Natural killer cell treated with Interleukin-12 subunit alpha and Interleukin-12 subunit beta and Interleukin-15 and Interleukin-18, amount 100 ng/mL, for 72 hours (primary cell): ENCODE results near the gene NUP153. TPM values are rescaled to one million over a fixed set of nuclear protein-coding genes. Genes with fewer than 3 reads are reported as not detected.
A peak's percentile ranks its signal among the peaks of the same experiment; 100 is the strongest.

ENCODE experiments used
- ATAC-seq, 2 donors: fragments of 150-1000 bp; cut with Tn5 transposase in 1 of 2; sonication (Bioruptor Pico), chemical (Tn5 transposase) in 1 of 2; 2 replicates each; pipeline ENCODE4 v1.10.0; 2021
- DNase-seq: peaks from one replicate; pipeline ENCODE4 v3.0.0; 2022; ENCODE audit warnings: low spot score
- H3K27ac Mint-ChIP-seq, 2 donors: 1 replicate in 1 of 2; 2 replicates in 1 of 2; pipeline ENCODE4 v1.8.0; 2022; ENCODE audit warnings: mixed read lengths in 2 of 2, mild to moderate bottlenecking in 1 of 2, moderate library complexity in 1 of 2
- H3K27me3 Mint-ChIP-seq, 2 donors: 1 replicate in 1 of 2; 2 replicates in 1 of 2; pipeline ENCODE4 v1.8.0; 2022; ENCODE audit warnings: mixed read lengths in 2 of 2
- H3K36me3 Mint-ChIP-seq: one replicate; pipeline ENCODE4 v1.8.0; 2022; ENCODE audit warnings: mixed read lengths
- H3K4me1 Mint-ChIP-seq, 2 donors: 1 replicate in 1 of 2; 2 replicates in 1 of 2; pipeline ENCODE4 v1.8.0; 2022; ENCODE audit warnings: low read depth in 2 of 2, mixed read lengths in 2 of 2, mild to moderate bottlenecking in 1 of 2
- H3K4me3 Mint-ChIP-seq: one replicate; pipeline ENCODE4 v1.8.0; 2022; ENCODE audit warnings: mixed read lengths
- H3K9me3 Mint-ChIP-seq: 2 replicates; pipeline ENCODE4 v1.8.0; 2022; ENCODE audit warnings: mixed read lengths
- total RNA-seq, 2 donors: library from RNA; stranded (reverse); gene quantifications; one replicate each; pipeline ENCODE4 v1.2.3, GENCODE V29; 2022

The NUP153 gene
- total RNA-seq, 2 donors from 2014 or later, result 76.6 to 117 TPM

GRCh38 chr6:17630511-17631073, 76.1 kb downstream of the NUP153 start:
- H3K27ac Mint-ChIP-seq, result peak overlapping the region; percentile 86 to 90
- H3K36me3 Mint-ChIP-seq, result peaks cover 26% of the 10 kb centered on the region
- peaks cover 44 to 46% of the 10 kb centered on the region in 2 donors for H3K4me1 Mint-ChIP-seq
- H3K4me3 Mint-ChIP-seq, result no peak overlapping the region
- DNase-seq (no peak), ATAC-seq (no peak)
- no peaks in the 10 kb centered on the region for H3K27me3 Mint-ChIP-seq
- H3K9me3 Mint-ChIP-seq, result no peaks in the 10 kb centered on the region

GRCh38 chr6:17629824-17630510, 76.8 kb downstream of the NUP153 start:
- DNase-seq, result no peak
- Mint-ChIP-seq H3K9me3 (no peaks in the 10 kb centered on the region), H3K27ac (peak overlapping the region; percentile 86 to 90), H3K4me1 (peaks cover 41 to 43% of the 10 kb centered on the region in 2 donors), H3K4me3 (no peak overlapping the region), H3K27me3 (no peaks in the 10 kb centered on the region), H3K36me3 (peaks cover 23% of the 10 kb centered on the region)
- no peak for ATAC-seq

GRCh38 chr6:17628873-17629272, 77.9 kb downstream of the NUP153 start:
- Mint-ChIP-seq H3K4me3 (no peak overlapping the region), H3K4me1 (peaks cover 36% of the 10 kb centered on the region in 2 donors), H3K27me3 (no peaks in the 10 kb centered on the region), H3K36me3 (peaks cover 29% of the 10 kb centered on the region), H3K9me3 (no peaks in the 10 kb centered on the region), H3K27ac (peak overlapping the region; percentile 86 to 90)
- no peak for ATAC-seq
- no peak for DNase-seq

DNA sequence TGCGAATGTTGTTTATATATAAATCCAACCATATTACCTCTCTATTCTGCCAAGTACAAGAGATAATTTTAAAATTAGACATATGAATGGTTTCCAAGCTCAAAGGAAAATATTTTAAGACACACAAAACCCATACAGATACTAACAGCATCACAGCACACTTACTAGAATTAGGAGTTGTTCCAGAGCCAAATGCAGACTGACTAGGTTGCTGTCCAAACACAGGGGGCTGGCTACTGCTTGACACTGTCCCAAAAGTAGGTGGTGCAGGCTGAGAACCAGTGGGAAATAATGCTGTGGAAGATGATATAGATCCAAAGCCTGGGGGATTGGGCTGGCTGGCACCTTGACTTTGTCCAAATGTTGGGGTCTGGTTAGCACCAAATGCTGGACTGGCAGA, 82.3 kb downstream of the NUP153 start:
- ATAC-seq, result no peak
- Mint-ChIP-seq H3K4me1 (peaks cover 22 to 29% of the 10 kb centered on the region in 2 donors), H3K36me3 (peaks cover 35% of the 10 kb centered on the region), H3K27me3 (no peaks in the 10 kb centered on the region), H3K27ac (no peak overlapping the region), H3K9me3 (no peaks in the 10 kb centered on the region), H3K4me3 (no peak overlapping the region)
- DNase-seq, result no peak

DNA sequence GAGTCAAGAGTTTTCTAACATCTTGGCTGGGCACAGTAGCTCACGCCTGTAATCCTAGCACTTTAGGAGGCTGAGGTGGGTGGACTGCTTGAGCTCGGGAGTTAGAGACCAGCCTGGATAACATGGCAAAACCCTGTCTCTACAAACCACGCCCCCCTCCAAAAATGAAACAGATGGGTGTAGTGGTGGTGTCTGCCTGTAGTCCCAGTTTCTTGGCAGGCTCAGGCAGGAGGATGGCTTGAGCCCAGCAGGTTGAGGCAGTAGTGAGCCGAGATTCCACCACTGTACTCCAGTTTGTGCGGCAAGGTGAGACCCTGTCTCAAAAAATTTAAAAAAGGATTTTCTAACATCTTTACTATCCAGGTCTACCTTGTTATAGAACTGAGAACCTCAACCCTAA, 84.6 kb downstream of the NUP153 start:
- H3K27ac Mint-ChIP-seq, result no peak overlapping the region
- H3K4me1 Mint-ChIP-seq, result peaks cover 24 to 30% of the 10 kb centered on the region in 2 donors
- DNase-seq (no peak), ATAC-seq (no peak)
- H3K36me3 Mint-ChIP-seq, result peaks cover 35% of the 10 kb centered on the region
- H3K4me3 Mint-ChIP-seq, result no peak overlapping the region
- no peaks in the 10 kb centered on the region for H3K27me3 Mint-ChIP-seq
- H3K9me3 Mint-ChIP-seq, result no peaks in the 10 kb centered on the region

DNA sequence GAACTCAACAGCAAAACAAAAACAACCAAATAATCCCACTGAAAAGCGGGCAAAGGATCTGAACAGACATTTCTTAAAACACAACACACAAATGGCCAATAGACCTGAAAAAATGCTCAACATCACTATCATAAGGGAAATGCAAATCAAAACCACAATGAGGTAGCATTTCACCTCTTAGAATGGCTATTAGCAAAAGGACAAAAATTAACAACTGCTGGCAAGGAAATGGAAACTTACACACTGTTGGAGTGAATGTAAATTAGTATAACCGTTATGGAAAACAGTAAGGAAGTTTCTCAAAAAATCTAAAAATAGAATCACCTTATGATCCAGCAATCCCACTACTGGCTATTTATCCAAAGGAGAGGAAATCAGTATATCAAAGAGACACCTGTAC, 85.7 kb downstream of the NUP153 start:
- H3K36me3 Mint-ChIP-seq, result peaks cover 43% of the 10 kb centered on the region
- H3K4me1 Mint-ChIP-seq, result peaks cover 24 to 30% of the 10 kb centered on the region in 2 donors
- ATAC-seq (no peak), DNase-seq (no peak)
- H3K9me3 Mint-ChIP-seq, result no peaks in the 10 kb centered on the region
- no peak overlapping the region for H3K4me3 Mint-ChIP-seq
- H3K27me3 Mint-ChIP-seq, result no peaks in the 10 kb centered on the region
- peak overlapping the region; percentile 48 to 57 for H3K27ac Mint-ChIP-seq

GRCh38 chr6:17615794-17616193, 90.9 kb downstream of the NUP153 start:
- DNase-seq (no peak), ATAC-seq (no peak)
- no peaks in the 10 kb centered on the region for H3K27me3 Mint-ChIP-seq
- no peak overlapping the region for H3K4me3 Mint-ChIP-seq
- no peaks in the 10 kb centered on the region for H3K9me3 Mint-ChIP-seq
- H3K4me1 Mint-ChIP-seq, result peaks cover 16 to 17% of the 10 kb centered on the region in 2 donors
- H3K27ac Mint-ChIP-seq, result no peak overlapping the region
- peaks cover 24% of the 10 kb centered on the region for H3K36me3 Mint-ChIP-seq

GRCh38 chr6:17612048-17612447, 94.7 kb downstream of the NUP153 start:
- H3K27me3 Mint-ChIP-seq, result no peaks in the 10 kb centered on the region
- no peaks in the 10 kb centered on the region for H3K4me1 Mint-ChIP-seq
- ATAC-seq (no peak), DNase-seq (no peak)
- H3K9me3 Mint-ChIP-seq, result no peaks in the 10 kb centered on the region
- no peak overlapping the region for H3K4me3 Mint-ChIP-seq
- peaks cover 7% of the 10 kb centered on the region for H3K36me3 Mint-ChIP-seq
- peak overlapping the region in 1 of 2 donors; percentile 63 for H3K27ac Mint-ChIP-seq

GRCh38 chr6:17610835-17611234, 95.9 kb downstream of the NUP153 start:
- ATAC-seq (no peak), DNase-seq (no peak)
- no peak overlapping the region for H3K4me3 Mint-ChIP-seq
- no peaks in the 10 kb centered on the region for H3K9me3 Mint-ChIP-seq
- H3K27ac Mint-ChIP-seq, result peak overlapping the region in 1 of 2 donors; percentile 63
- no peaks in the 10 kb centered on the region for H3K27me3 Mint-ChIP-seq
- H3K36me3 Mint-ChIP-seq, result no peaks in the 10 kb centered on the region
- H3K4me1 Mint-ChIP-seq, result peaks cover 4 to 5% of the 10 kb centered on the region in 2 donors

- ATAC-seq (no peak), DNase-seq (no peak)
- peaks cover 26 to 28% of the 10 kb centered on the region in 2 donors for H3K4me1 Mint-ChIP-seq
- no peaks in the 10 kb centered on the region for H3K36me3 Mint-ChIP-seq
- H3K4me3 Mint-ChIP-seq, result no peak overlapping the region
- H3K27ac Mint-ChIP-seq, result peak overlapping the region in 1 of 2 donors; percentile 45
- no peaks in the 10 kb centered on the region for H3K9me3 Mint-ChIP-seq
- H3K27me3 Mint-ChIP-seq, result no peaks in the 10 kb centered on the region
These were observed 100.1 kb downstream of the NUP153 start for GRCh38 chr6:17606606-17607005.

DNA sequence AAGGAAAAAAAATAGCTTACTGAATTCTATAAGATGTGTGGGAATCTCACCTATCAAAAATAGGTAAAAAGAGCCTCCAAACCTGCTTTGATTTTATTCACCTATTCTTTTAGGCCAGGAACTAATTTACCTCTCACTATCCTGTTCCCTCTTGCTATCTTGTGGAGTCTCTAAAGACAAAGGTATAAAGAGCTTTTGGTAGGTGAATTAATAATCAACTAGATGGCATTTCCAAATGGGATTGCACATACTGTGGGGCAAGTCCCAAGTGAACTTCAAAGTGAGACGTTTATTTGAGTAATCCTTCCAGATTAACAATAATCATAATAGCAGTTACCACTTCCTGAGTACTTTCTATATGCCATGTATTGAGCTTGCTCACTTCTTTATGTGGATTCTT, 103.8 kb downstream of the NUP153 start:
- H3K9me3 Mint-ChIP-seq, result no peaks in the 10 kb centered on the region
- H3K4me1 Mint-ChIP-seq, result peaks cover 32 to 35% of the 10 kb centered on the region in 2 donors
- H3K36me3 Mint-ChIP-seq, result no peaks in the 10 kb centered on the region
- DNase-seq, result no peak
- ATAC-seq, result no peak
- no peaks in the 10 kb centered on the region for H3K27me3 Mint-ChIP-seq
- H3K27ac Mint-ChIP-seq, result peak overlapping the region; percentile 53 to 93
- peak overlapping the region; percentile 72 for H3K4me3 Mint-ChIP-seq

DNA sequence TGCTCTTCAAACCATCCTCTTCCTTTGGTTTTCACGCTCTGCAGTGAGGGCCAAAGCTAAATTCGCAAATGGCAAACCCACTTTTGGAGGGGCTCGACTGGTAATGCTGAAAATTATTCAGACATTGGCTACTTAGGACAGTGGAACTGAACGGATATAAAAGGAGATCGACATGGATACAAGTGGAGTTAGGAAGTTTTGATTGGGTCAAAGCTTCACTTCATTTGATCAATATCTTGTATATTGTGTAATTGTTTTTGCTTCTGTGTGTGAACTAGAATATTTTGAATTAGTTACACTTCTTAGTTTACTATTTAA, 105.4 kb downstream of the NUP153 start:
- DNase-seq, result no peak
- peak overlapping the region; percentile 97 for H3K4me3 Mint-ChIP-seq

DNA sequence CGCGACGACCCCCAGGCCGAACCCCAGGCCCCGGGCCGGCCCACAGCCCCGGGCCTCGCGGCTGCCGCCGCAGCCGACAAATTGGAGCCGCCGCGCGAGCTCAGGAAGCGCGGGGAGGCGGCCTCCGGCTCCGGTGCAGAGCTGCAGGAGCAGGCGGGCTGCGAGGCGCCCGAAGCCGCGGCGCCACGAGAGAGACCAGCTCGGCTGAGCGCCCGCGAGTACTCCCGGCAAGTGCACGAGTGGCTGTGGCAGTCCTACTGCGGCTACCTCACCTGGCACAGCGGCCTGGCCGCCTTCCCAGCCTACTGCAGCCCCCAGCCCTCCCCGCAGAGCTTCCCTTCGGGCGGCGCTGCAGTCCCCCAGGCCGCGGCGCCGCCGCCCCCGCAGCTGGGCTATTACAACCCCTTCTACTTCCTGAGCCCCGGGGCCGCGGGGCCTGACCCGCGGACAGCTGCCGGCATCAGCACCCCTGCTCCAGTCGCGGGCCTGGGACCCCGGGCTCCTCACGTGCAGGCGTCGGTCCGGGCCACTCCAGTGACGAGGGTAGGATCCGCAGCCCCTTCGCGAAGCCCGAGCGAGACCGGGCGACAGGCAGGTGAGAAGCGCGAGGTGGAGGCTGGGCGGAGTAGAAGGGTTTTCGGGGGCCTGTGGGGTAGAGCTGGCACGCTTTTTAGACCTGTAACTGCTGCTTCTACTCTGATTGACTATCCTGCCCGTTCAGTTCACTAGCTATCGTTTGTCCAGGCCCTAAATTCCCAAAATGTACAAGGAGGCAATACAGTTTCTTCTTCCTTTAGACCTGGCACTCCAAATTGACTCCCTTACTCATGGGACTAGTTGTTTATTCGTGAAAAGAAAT, 106.0 kb downstream of the NUP153 start:
- DNase-seq, result peak; percentile 79
- Mint-ChIP-seq H3K36me3 (no peaks in the 10 kb centered on the region), H3K27me3 (no peaks in the 10 kb centered on the region), H3K27ac (peak overlapping the region; percentile 86 to 93), H3K4me1 (peaks cover 26 to 31% of the 10 kb centered on the region in 2 donors), H3K9me3 (no peaks in the 10 kb centered on the region), H3K4me3 (peak overlapping the region; percentile 97)
- peak; percentile 71 to 77 for ATAC-seq

More for the DNA sequence above, 105.4 kb downstream of the NUP153 start:
- no peaks in the 10 kb centered on the region for H3K9me3 Mint-ChIP-seq
- ATAC-seq, result no peak
- H3K36me3 Mint-ChIP-seq, result no peaks in the 10 kb centered on the region
- no peaks in the 10 kb centered on the region for H3K27me3 Mint-ChIP-seq
- peak overlapping the region; percentile 86 to 93 for H3K27ac Mint-ChIP-seq
- H3K4me1 Mint-ChIP-seq, result peaks cover 28 to 32% of the 10 kb centered on the region in 2 donors
